DND-41 (cell line): ENCODE data around the gene EPHX1.

ENCODE experiments used
- ATAC-seq: fragments of 200-7000 bp; cut with Tn5 transposase; 3 replicates; pipeline ENCODE4 v1.9.1; 2021; ENCODE audit warnings: low read depth; ENCODE audit not compliant: insufficient read depth
- DNase-seq: peaks from one replicate; pipeline ENCODE4 v3.0.0-alpha.2; 2020
- H2AFZ ChIP-seq: 2 replicates; pipeline ENCODE4 v1.6.0; 2012; ENCODE audit warnings: low read depth, low read length
- H3K27ac ChIP-seq: 2 replicates; pipeline ENCODE4 v1.5.1; 2012; ENCODE audit warnings: low read length, inconsistent platforms
- H3K27me3 ChIP-seq: fragments of 200-600 bp; sonication (generic); 2 replicates; pipeline ENCODE4 v1.6.0; 2012; ENCODE audit warnings: low read length, mild to moderate bottlenecking, inconsistent platforms; ENCODE audit not compliant: insufficient read depth, poor library complexity
- H3K36me3 ChIP-seq: 2 replicates; pipeline ENCODE4 v1.5.1; 2012; ENCODE audit warnings: low read length, inconsistent platforms; ENCODE audit not compliant: insufficient read depth
- H3K4me1 ChIP-seq: 2 replicates; pipeline ENCODE4 v1.5.1; 2012; ENCODE audit warnings: mild to moderate bottlenecking, low read length; ENCODE audit not compliant: insufficient read depth
- H3K4me2 ChIP-seq: 2 replicates; pipeline ENCODE4 v1.6.0; 2012; ENCODE audit warnings: mild to moderate bottlenecking, moderate library complexity, low read length, inconsistent platforms; ENCODE audit not compliant: insufficient read depth
- H3K4me3 ChIP-seq, 2 experiments: fragments of 200-600 bp in 1 of 2; shearing (Covaris generic) in 1 of 2; 2 replicates each; pipeline ENCODE4 v1.5.1; 2012 to 2016; ENCODE audit warnings: inconsistent platforms in 2 of 2, low read length in 2 of 2, mild to moderate bottlenecking in 2 of 2, low read depth in 1 of 2, moderate library complexity in 1 of 2
- H3K79me2 ChIP-seq: 2 replicates; pipeline ENCODE4 v1.6.0; 2012; ENCODE audit warnings: low read length, inconsistent platforms; ENCODE audit not compliant: insufficient read depth
- H3K9ac ChIP-seq: 2 replicates; pipeline ENCODE4 v1.6.0; 2012; ENCODE audit warnings: low read depth, mild to moderate bottlenecking, inconsistent platforms, low read length, moderate library complexity
- H3K9me3 ChIP-seq: 2 replicates; pipeline ENCODE4 v1.5.1; 2012; ENCODE audit warnings: low read length, moderate library complexity, mild to moderate bottlenecking, inconsistent platforms; ENCODE audit not compliant: insufficient read depth, severe bottlenecking
- H4K20me1 ChIP-seq: 2 replicates; pipeline ENCODE4 v1.6.0; 2012; ENCODE audit warnings: low read length; ENCODE audit not compliant: insufficient read depth
- CTCF ChIP-seq: IDR thresholded peaks from 2 replicates; pipeline ENCODE4 v1.5.1; 2012; ENCODE audit warnings: borderline replicate concordance, low read length, moderate library complexity, mild to moderate bottlenecking; ENCODE audit not compliant: poor library complexity, severe bottlenecking; ENCODE audit errors: extremely low read depth
- EZH2 ChIP-seq: IDR thresholded peaks from 3 replicates; pipeline ENCODE4 v1.6.1; 2012; ENCODE audit warnings: borderline replicate concordance, low read depth, mild to moderate bottlenecking, moderate library complexity, low read length, inconsistent platforms; ENCODE audit not compliant: severe bottlenecking

Gene EPHX1

GRCh38 chr1:225890346-225891228, 80.7 kb downstream of the EPHX1 start:
- Histone ChIP-seq H3K79me2 (no peaks in the 10 kb centered on the region), H3K4me1 (no peaks in the 10 kb centered on the region), H4K20me1 (no peaks in the 10 kb centered on the region), H2AFZ (no peak overlapping the region), H3K4me3 (no peak overlapping the region), H3K27me3 (no peaks in the 10 kb centered on the region), H3K4me2 (no peak overlapping the region), H3K36me3 (no peaks in the 10 kb centered on the region), H3K27ac (no peak overlapping the region), H3K9ac (no peak overlapping the region), H3K9me3 (no peaks in the 10 kb centered on the region)
- no peak for TF ChIP-seq EZH2
- no peak for TF ChIP-seq CTCF
- DNase-seq, result no peak
- no peak for ATAC-seq

GRCh38 chr1:225891229-225891972, 81.5 kb downstream of the EPHX1 start:
- Histone ChIP-seq H3K27ac (no peak overlapping the region), H3K4me1 (no peaks in the 10 kb centered on the region), H2AFZ (no peak overlapping the region), H3K27me3 (no peaks in the 10 kb centered on the region), H3K36me3 (no peaks in the 10 kb centered on the region), H3K4me2 (no peak overlapping the region), H3K9me3 (no peaks in the 10 kb centered on the region), H3K79me2 (no peaks in the 10 kb centered on the region), H4K20me1 (no peaks in the 10 kb centered on the region), H3K9ac (no peak overlapping the region), H3K4me3 (no peak overlapping the region)
- ATAC-seq, result no peak
- TF ChIP-seq EZH2 (no peak), CTCF (no peak)
- DNase-seq, result no peak

- H3K9me3 ChIP-seq, result no peaks in the 10 kb centered on the region
- no peak overlapping the region for H2AFZ ChIP-seq
- H3K79me2 ChIP-seq, result no peaks in the 10 kb centered on the region
- ATAC-seq (no peak), DNase-seq (no peak)
- no peaks in the 10 kb centered on the region for H3K27me3 ChIP-seq
- H3K9ac ChIP-seq, result no peak overlapping the region
- no peak overlapping the region for H3K27ac ChIP-seq
- H3K4me2 ChIP-seq, result no peak overlapping the region
- H3K4me1 ChIP-seq, result peaks cover 6% of the 10 kb centered on the region
- no peaks in the 10 kb centered on the region for H4K20me1 ChIP-seq
- H3K4me3 ChIP-seq, result no peak overlapping the region
- H3K36me3 ChIP-seq, result no peaks in the 10 kb centered on the region
- TF ChIP-seq EZH2 (no peak), CTCF (no peak)
Observed at GRCh38 chr1:225892307-225892706, 82.4 kb downstream of the EPHX1 start.
